Measurements from ENCODE around the gene MATN1. TPM values are rescaled to one million over a fixed set of nuclear protein-coding genes. Genes with fewer than 3 reads are reported as not detected.

Gene MATN1
- total RNA-seq, 1 experiment from 2014 or later, result 0.24 TPM

DNA sequence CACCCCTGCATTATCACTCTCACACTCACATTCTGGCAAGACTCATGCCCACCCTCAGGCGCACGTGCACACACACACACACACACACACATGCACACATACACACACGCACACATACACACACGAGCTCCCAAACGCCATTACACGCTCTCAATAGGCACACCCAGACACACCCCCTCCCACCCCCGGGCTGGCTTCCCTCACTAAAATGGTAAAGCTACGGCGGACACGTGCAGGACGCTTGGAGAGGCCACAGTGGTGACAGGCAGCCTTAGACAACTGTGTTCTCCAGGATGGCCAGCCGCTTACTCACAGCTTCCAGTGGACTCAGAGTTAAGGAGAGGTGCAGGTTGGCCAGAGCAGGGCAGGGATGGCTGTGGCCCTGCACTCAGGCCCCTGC is 10.1 kb downstream of the MATN1 start:
- Mint-ChIP-seq H3K27ac (no peak overlapping the region), H3K4me1 (no peaks in the 10 kb centered on the region)
- CTCF ChIA-PET, result interaction anchor here (1.2 kb wide), 1 partner anchor 333 kb away, joined by 3 read pairs; no protein-coding TSS in a partner anchor

DNA sequence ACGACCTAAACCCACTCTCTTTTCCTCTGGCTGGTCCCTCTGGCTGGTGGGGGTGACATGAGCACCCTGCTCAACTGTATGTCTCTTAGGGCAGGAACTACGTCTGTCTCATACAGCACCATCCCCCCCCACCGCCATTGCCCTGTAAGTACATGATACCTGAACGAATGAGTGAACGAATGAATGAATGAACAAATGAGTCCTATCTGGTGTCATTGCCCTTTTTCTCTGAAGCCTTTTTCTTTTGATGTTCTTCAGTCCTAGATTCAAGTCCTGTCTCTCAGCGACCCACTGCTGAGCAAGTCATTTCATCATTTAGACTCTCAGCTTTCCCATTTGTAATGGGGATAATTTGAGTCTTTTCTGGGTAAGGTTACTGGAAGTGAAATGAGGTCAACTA is 10.8 kb downstream of the MATN1 start:
- Mint-ChIP-seq H3K9me3 (peaks cover 27% of the 10 kb centered on the region), H3K27ac (no peak overlapping the region), H3K27me3 (ENCODE audit: low read depth) (peaks cover 6% of the 10 kb centered on the region), H3K4me1 (peaks cover 3% of the 10 kb centered on the region; the same call in 1 of the 2 replicates), H3K4me3 (no peak overlapping the region), H3K36me3 (peaks cover 8% of the 10 kb centered on the region)
- ATAC-seq (no peak), DNase-seq (ENCODE audit: low spot score) (no peak)
- ChIA-PET CTCF (interaction anchor here (1.2 kb wide), 1 partner anchor 333 kb away, joined by 3 read pairs; no protein-coding TSS in a partner anchor), POLR2A (no interaction called here)
- TF ChIP-seq, protein P1, sequence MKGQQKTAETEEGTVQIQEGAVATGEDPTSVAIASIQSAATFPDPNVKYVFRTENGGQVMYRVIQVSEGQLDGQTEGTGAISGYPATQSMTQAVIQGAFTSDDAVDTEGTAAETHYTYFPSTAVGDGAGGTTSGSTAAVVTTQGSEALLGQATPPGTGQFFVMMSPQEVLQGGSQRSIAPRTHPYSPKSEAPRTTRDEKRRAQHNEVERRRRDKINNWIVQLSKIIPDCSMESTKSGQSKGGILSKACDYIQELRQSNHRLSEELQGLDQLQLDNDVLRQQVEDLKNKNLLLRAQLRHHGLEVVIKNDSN (CRISPR knock-in tag; IDR thresholded peaks at IDR 0.05), result no peak
- no peak for TF ChIP-seq GRHL2 (CRISPR knock-in tag; IDR thresholded peaks at IDR 0.05; ENCODE audit: insufficient replicate concordance, severe bottlenecking)
- TF ChIP-seq SMAD3 (CRISPR knock-in tag; IDR thresholded peaks at IDR 0.05; ENCODE audit: borderline replicate concordance), result no peak
- no peak for TF ChIP-seq TEAD1 (CRISPR knock-in tag; IDR thresholded peaks at IDR 0.05)
- no peak for TF ChIP-seq ZNF232 (CRISPR knock-in tag; IDR thresholded peaks at IDR 0.05)
- TF ChIP-seq, protein P2, sequence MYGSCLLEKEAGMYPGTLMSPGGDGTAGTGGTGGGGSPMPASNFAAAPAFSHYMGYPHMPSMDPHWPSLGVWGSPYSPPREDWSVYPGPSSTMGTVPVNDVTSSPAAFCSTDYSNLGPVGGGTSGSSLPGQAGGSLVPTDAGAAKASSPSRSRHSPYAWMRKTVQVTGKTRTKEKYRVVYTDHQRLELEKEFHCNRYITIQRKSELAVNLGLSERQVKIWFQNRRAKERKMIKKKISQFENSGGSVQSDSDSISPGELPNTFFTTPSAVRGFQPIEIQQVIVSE (CRISPR knock-in tag; IDR thresholded peaks at IDR 0.05; ENCODE audit: borderline replicate concordance), result no peak
- TF ChIP-seq, protein P3, sequence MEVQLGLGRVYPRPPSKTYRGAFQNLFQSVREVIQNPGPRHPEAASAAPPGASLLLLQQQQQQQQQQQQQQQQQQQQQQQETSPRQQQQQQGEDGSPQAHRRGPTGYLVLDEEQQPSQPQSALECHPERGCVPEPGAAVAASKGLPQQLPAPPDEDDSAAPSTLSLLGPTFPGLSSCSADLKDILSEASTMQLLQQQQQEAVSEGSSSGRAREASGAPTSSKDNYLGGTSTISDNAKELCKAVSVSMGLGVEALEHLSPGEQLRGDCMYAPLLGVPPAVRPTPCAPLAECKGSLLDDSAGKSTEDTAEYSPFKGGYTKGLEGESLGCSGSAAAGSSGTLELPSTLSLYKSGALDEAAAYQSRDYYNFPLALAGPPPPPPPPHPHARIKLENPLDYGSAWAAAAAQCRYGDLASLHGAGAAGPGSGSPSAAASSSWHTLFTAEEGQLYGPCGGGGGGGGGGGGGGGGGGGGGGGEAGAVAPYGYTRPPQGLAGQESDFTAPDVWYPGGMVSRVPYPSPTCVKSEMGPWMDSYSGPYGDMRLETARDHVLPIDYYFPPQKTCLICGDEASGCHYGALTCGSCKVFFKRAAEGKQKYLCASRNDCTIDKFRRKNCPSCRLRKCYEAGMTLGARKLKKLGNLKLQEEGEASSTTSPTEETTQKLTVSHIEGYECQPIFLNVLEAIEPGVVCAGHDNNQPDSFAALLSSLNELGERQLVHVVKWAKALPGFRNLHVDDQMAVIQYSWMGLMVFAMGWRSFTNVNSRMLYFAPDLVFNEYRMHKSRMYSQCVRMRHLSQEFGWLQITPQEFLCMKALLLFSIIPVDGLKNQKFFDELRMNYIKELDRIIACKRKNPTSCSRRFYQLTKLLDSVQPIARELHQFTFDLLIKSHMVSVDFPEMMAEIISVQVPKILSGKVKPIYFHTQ (CRISPR knock-in tag; IDR thresholded peaks at IDR 0.05), result no peak
- TF ChIP-seq RORB (CRISPR knock-in tag; IDR thresholded peaks at IDR 0.05), result no peak
- TF ChIP-seq NR1H2 (CRISPR knock-in tag; IDR thresholded peaks at IDR 0.05), result no peak
- TF ChIP-seq, protein P4, sequence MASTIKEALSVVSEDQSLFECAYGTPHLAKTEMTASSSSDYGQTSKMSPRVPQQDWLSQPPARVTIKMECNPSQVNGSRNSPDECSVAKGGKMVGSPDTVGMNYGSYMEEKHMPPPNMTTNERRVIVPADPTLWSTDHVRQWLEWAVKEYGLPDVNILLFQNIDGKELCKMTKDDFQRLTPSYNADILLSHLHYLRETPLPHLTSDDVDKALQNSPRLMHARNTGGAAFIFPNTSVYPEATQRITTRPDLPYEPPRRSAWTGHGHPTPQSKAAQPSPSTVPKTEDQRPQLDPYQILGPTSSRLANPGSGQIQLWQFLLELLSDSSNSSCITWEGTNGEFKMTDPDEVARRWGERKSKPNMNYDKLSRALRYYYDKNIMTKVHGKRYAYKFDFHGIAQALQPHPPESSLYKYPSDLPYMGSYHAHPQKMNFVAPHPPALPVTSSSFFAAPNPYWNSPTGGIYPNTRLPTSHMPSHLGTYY (CRISPR knock-in tag; IDR thresholded peaks at IDR 0.05), result no peak

More for the DNA sequence above, 10.1 kb downstream of the MATN1 start:
- Mint-ChIP-seq H3K27me3 (ENCODE audit: low read depth) (peaks cover 6% of the 10 kb centered on the region), H3K4me3 (no peak overlapping the region), H3K36me3 (peaks cover 8% of the 10 kb centered on the region), H3K9me3 (peaks cover 27% of the 10 kb centered on the region)
- TF ChIP-seq CREM (CRISPR knock-in tag; IDR thresholded peaks at IDR 0.05) (no peak), MYBL2 (CRISPR knock-in tag; IDR thresholded peaks at IDR 0.05) (no peak), NR3C1 (CRISPR knock-in tag; conservative IDR thresholded peaks at IDR 0.05; ENCODE audit: low read depth) (no peak), GTF2I (CRISPR knock-in tag; conservative IDR thresholded peaks at IDR 0.05) (no peak), RELA (CRISPR knock-in tag; IDR thresholded peaks at IDR 0.05; ENCODE audit: borderline replicate concordance) (no peak), NR1H2 (CRISPR knock-in tag; IDR thresholded peaks at IDR 0.05) (no peak), SMAD4 (CRISPR knock-in tag; IDR thresholded peaks at IDR 0.05) (no peak), ZNF396 (CRISPR knock-in tag; IDR thresholded peaks at IDR 0.05; ENCODE audit: borderline replicate concordance) (no peak), JAZF1 (CRISPR knock-in tag; IDR thresholded peaks at IDR 0.05) (no peak), ZNF263 (CRISPR knock-in tag; IDR thresholded peaks at IDR 0.05; ENCODE audit: low read depth) (no peak), SMAD3 (CRISPR knock-in tag; IDR thresholded peaks at IDR 0.05; ENCODE audit: borderline replicate concordance) (no peak)
- TF ChIP-seq, protein P5, sequence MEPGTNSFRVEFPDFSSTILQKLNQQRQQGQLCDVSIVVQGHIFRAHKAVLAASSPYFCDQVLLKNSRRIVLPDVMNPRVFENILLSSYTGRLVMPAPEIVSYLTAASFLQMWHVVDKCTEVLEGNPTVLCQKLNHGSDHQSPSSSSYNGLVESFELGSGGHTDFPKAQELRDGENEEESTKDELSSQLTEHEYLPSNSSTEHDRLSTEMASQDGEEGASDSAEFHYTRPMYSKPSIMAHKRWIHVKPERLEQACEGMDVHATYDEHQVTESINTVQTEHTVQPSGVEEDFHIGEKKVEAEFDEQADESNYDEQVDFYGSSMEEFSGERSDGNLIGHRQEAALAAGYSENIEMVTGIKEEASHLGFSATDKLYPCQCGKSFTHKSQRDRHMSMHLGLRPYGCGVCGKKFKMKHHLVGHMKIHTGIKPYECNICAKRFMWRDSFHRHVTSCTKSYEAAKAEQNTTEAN (CRISPR knock-in tag; IDR thresholded peaks at IDR 0.05), result no peak
- TF ChIP-seq, protein P6, sequence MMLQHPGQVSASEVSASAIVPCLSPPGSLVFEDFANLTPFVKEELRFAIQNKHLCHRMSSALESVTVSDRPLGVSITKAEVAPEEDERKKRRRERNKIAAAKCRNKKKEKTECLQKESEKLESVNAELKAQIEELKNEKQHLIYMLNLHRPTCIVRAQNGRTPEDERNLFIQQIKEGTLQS (CRISPR knock-in tag; conservative IDR thresholded peaks at IDR 0.05), result no peak
- TF ChIP-seq, protein P7, sequence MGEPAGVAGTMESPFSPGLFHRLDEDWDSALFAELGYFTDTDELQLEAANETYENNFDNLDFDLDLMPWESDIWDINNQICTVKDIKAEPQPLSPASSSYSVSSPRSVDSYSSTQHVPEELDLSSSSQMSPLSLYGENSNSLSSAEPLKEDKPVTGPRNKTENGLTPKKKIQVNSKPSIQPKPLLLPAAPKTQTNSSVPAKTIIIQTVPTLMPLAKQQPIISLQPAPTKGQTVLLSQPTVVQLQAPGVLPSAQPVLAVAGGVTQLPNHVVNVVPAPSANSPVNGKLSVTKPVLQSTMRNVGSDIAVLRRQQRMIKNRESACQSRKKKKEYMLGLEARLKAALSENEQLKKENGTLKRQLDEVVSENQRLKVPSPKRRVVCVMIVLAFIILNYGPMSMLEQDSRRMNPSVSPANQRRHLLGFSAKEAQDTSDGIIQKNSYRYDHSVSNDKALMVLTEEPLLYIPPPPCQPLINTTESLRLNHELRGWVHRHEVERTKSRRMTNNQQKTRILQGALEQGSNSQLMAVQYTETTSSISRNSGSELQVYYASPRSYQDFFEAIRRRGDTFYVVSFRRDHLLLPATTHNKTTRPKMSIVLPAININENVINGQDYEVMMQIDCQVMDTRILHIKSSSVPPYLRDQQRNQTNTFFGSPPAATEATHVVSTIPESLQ (CRISPR knock-in tag; IDR thresholded peaks at IDR 0.05), result no peak
- TF ChIP-seq, protein P2 (CRISPR knock-in tag; IDR thresholded peaks at IDR 0.05; ENCODE audit: borderline replicate concordance), result no peak
- TF ChIP-seq, protein P8, sequence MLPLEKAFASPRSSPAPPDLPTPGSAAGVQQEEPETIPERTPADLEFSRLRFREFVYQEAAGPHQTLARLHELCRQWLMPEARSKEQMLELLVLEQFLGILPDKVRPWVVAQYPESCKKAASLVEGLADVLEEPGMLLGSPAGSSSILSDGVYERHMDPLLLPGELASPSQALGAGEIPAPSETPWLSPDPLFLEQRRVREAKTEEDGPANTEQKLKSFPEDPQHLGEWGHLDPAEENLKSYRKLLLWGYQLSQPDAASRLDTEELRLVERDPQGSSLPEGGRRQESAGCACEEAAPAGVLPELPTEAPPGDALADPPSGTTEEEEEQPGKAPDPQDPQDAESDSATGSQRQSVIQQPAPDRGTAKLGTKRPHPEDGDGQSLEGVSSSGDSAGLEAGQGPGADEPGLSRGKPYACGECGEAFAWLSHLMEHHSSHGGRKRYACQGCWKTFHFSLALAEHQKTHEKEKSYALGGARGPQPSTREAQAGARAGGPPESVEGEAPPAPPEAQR (CRISPR knock-in tag; IDR thresholded peaks at IDR 0.05), result no peak
- TF ChIP-seq, protein P4 (CRISPR knock-in tag; IDR thresholded peaks at IDR 0.05), result no peak
- DNase-seq (ENCODE audit: low spot score) (no peak), ATAC-seq (no peak)
- POLR2A ChIA-PET, result no interaction called here

All from WTC11 (cell line).